ENCODE measurements around the gene DYSF.

DNA sequence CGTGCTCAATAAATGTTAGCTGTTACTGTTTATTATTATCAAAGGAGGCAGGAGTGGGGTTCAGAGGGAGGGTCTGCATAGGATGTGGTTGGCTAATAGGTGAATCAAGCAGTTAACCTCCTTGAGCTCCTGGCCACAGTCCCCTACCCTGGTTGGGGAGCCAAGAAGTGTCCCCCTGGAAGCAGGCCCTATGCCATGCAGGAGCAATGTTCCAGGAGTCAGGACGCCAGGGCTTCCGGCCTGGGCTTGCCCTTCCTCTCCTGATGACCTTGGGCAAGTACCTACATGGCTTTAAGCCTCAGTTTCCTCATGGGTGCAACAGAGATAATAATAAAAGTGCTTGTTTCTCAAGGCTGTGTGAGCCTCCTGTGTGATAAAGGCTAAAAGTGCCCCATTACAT lies 84.9 kb downstream of the DYSF start:
- TF ChIP-seq, protein P1, sequence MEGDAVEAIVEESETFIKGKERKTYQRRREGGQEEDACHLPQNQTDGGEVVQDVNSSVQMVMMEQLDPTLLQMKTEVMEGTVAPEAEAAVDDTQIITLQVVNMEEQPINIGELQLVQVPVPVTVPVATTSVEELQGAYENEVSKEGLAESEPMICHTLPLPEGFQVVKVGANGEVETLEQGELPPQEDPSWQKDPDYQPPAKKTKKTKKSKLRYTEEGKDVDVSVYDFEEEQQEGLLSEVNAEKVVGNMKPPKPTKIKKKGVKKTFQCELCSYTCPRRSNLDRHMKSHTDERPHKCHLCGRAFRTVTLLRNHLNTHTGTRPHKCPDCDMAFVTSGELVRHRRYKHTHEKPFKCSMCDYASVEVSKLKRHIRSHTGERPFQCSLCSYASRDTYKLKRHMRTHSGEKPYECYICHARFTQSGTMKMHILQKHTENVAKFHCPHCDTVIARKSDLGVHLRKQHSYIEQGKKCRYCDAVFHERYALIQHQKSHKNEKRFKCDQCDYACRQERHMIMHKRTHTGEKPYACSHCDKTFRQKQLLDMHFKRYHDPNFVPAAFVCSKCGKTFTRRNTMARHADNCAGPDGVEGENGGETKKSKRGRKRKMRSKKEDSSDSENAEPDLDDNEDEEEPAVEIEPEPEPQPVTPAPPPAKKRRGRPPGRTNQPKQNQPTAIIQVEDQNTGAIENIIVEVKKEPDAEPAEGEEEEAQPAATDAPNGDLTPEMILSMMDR (IDR thresholded peaks at IDR 0.05), result no peak
- no peak for TF ChIP-seq POLR2A (IDR thresholded peaks at IDR 0.05)
